Hematopoietic multipotent progenitor cell treated with erythropoietin and hydrocortisone succinate and interleukin-3 and kit ligand, for 4 days (in vitro differentiated cells): Measurements from ENCODE around the gene TOM1.
A peak's percentile ranks its signal among the peaks of the same experiment; 100 is the strongest.

Experiments used
- DNase-seq: peaks from one replicate; pipeline ENCODE4 v3.0.0-alpha.2; 2015

Gene TOM1

DNA sequence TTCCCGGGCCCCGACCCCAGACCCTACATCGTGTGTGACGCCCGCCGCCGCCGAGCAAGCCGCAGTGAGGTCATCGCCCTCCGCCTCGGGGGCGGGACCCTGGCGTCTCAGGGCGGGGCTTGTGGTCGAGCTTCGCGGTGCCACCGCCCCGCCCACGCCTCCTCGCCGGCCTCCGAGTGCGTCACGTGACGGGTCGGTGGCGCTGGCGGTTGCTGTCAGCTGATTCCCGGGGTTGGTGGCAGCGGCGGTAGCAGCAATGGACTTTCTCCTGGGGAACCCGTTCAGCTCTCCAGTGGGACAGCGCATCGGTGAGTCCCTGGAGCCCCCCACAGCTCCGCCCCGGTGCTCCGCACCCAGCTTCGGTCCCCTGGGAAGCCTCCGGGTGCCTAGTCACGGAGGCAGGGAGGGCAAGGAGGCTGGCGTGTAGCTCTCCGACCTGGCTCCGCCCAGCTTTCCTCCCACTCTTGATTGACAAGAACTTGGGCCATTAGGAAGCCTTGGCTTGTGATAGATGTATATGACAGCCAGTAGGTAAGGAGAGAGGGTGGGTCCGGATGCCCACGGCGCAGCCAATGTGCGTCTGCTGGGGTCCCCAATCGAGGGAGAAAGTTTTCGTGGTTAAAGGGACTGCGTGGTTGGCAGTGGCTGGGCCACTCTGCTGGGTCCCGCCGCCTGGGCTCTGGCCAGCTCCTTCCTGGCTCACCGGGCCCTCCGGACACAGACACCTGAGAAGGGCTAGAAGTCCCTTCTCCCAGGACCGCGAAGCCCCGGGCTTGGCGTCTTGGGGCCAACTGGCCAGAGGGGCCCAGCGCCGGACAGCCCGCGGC lies at the start of gene TOM1:
TOM1 (plus strand) TSS at position 222 of the 827 bp plus-strand sequence; CDS start at position 257, 35 bp downstream.
- DNase-seq: peak; percentile 99

GRCh38 chr22:35250156-35250555 lies 49.5 kb upstream of the TOM1 start:
- DNase-seq: no peak

DNA sequence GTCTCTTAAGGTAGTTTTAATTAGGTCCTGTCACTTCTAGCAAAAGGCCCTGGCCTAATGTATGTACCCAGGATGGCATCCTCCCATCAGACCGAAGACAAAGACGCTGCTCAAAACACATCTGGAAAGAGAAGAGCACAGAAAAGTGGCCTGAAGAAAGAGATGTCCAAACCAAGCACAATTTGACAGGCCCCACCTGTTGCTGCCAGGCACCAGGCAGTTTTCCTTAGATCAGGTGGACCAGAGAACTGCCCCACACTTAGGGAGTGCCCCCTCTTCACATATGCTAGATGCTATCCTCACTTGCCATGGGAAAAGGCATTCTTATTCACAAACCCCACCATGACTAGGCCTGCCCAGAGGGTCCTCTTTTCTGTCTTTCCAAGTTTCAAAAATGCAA lies 45.7 kb upstream of the TOM1 start:
- no peak for DNase-seq

GRCh38 chr22:35257002-35257320 lies 42.7 kb upstream of the TOM1 start:
- no peak for DNase-seq

DNA sequence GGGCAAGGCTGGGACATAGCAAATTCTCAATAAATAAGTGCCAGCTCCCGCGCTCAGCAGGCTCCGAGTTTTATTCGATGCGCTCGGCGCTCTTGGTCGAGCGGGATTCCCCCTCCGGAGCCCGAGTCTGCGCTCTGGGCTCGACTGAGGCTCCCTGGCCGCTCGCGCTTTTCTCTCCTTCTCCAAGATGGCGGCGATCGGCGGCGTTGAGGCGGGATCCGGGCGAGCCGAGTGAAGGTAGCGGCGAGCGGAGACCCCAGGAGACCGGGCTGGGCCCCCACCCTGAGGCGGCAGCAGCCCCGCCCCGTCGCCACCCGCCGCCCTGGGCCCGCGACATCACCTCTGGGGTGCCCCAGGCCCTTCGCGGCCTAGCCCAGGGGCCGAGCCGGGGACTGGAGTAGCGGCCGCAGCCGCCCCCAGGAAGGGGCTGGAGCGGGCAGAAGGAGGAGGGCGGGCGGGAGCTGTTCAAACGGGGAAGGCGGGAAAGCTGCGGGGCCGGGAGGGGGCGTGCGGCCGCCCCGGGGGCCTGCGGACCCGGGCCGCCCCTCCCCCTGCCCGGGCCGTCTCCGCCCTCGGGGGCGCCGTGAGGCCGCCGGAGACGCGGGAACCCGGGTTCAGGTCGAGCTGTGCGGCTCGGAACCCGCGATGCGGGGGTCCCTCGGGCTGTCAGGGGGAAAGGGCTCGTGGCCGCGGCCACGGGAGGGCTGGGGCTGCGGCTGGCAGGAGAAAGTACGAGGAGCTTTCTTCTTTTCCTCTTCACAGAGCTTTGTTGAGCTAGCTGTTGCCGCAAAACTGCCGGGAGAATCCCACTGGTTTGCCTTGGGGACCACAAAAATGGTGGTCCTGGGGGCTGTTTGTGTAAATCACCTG lies 42.1 kb upstream of the TOM1 start, which contains the start of gene HMGXB4:
HMGXB4 (plus strand) TSS at position 173 of the 870 bp plus-strand sequence. CDS start 4,898 bp downstream, outside the sequence.
- DNase-seq: peak; percentile 96

- peak; percentile 48 for DNase-seq
Measured at GRCh38 chr22:35258191-35258988, 41.3 kb upstream of the TOM1 start.

- no peak for DNase-seq
Measured at GRCh38 chr22:35264986-35265385, 34.7 kb upstream of the TOM1 start.

DNA sequence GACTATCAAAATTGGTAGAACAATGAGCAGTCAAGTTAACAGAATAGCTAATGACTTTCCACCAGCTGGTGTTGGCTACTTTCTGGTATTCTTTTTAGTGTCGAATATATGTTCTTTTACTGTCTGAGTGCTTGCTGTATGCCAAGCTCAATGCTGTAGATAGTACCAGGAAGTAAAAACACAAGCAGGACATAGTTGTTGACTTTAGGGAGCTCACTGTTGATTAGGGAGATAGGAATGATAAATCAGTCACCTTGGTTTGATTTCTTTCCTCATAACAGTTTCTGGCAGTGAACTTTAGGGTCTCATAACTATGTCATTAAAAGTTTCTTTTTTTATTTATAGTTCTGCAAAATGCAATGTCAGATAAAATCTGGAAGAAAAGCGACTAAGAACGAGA lies 33.4 kb upstream of the TOM1 start:
- no peak for DNase-seq

DNA sequence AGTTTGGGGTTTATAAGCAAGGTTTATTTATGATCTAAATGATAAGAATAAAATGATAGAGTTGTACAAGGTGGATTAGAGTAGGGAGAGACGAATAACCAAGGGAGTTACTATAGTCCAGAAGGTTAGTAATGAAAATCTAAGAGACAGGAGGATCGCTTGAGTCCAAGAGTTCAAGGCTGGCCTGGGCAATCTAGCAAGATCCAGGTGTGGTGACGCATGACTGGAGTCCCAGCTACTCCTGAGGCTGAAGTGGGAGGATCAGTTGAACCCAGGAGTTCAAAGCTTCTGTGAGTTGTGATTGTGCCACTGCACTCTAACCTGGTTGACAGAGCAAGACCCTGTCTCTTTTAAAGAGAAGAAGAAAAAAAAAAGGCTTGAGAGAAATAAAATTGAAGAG lies 30.1 kb upstream of the TOM1 start:
- no peak for DNase-seq

DNA sequence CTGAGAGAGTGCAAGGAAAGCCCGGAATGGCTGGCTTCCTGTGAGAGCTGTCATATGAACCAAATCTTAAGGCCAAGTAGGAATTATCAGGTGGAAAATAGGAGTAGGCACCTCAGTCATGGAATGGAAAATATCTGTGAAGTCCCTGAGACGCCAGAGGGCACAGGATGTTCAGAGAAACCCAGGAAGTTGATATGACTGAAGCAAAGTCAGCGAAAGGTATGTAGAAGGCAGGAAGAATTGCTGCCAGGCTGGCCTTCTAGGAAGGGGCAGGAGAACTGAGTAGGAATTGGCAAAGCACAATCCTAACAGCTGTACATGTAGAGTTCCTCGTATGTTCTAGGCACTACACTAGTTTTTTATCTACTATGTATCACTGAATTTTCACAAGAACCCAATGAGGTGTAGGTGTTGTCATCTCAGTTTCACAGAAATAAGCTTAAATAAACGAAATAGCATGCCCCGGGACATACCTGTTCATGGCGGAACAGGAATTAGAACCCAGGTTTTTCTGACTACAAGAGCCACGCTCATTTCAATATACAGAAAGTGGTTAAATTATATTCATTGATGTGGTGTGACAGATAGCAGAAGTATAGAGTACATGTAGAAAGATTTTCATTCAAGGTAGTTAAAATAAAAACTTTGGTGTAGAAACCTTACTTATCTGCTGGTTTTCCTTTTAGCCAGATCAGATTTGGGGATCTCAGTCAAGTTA lies 25.4 kb upstream of the TOM1 start:
- no peak for DNase-seq

DNA sequence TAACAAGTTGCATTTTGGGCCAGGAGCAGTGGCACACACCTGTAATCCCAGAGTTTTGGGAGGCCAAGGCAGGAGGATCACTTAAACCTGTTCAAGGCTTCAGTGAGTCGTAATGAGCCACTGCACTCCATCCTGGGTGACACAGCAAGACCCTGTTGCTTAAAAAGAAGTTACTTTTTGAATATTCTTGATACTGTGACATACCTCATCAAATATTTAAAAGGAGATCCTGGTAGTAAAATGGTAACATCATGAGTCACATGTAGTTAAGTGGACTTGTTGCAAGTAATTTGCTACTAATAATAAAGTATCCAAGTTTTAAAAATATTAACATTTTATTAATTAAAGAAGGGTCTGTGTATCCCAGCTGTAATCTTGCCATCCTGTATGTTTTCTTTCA lies 24.1 kb upstream of the TOM1 start:
- no peak for DNase-seq

DNA sequence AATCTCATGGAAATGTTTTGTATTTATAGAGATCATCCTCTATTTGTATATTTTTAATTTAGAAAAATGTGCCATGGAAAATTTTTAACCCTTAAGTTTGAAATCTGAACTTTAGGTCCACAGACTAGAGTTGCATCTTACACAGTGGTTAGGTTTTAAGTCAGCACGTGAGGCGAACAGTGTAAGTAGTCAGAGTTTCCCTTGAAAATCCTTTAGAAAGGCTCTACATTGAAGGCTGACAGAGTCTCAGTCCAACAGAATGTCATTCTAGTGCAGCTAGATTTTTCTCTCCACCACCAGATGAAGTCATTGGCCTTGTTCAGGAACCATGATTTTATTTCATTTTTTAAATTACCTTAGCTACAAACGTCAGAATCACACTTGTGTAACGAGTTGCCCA lies 23.7 kb upstream of the TOM1 start:
- DNase-seq: no peak

DNA sequence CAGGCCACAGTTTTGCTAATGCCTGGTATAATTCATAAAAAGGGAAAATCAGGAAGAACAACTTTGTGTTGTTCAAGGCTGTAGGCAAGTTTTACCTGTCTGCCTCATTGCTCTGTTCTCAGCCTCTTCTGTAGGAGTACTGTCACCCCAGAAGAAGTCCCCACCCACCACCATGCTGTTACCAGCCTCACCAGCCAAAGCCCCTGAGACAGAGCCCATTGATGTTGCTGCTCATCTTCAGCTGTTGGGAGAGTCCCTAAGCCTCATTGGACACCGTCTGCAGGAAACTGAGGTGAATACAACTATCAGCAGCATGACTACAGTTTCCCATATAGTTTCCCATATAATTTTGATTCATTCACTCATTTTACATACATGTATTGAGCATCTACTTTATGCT lies 11.6 kb upstream of the TOM1 start:
- DNase-seq: no peak

DNA sequence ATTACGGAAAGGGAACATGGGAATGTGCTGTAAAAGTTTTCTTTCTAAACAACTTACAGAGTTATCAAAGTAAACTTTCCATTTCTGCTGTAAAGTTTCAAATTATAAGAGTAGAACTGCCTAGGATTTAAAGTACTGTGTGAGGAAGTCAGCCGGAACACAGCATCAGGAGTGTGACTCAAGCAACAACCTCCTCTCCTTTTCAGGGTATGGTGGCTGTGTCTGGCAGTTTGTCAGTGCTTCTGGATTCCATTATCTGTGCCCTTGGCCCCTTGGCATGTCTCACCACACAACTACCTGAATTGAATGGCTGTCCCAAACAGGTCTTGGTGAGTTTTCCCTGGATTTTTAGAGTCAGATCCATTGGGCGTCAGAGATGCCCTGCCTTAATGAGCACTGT lies 6.9 kb upstream of the TOM1 start:
- DNase-seq: no peak

GRCh38 chr22:35296051-35296450 lies 3.6 kb upstream of the TOM1 start:
- no peak for DNase-seq

DNA sequence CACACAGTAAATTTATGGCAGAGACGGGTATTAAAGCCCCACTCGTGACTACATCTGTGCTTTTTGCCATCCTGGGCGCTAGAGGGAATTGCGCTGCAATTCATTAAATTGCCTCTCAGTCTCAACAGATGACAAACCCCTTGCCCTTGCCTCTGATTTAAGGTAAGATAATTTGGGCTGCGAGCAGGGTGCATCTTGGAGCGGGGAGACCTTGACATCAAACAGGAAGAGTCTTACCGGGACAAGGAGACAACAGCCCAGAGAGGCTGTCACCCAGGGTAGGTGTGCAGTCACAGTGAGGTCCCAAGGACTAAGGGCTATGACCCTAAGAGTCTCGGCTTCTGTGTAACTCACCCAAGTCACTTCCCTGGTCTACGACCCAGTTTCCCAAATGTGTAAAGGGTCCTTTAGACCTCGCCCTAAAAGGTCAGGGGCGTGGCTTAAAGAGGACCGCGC lies 449 bp upstream of the TOM1 start:
- DNase-seq: peak; percentile 65

GRCh38 chr22:35301372-35301874 lies 1.7 kb downstream of the TOM1 start:
- DNase-seq: peak; percentile 72

DNA sequence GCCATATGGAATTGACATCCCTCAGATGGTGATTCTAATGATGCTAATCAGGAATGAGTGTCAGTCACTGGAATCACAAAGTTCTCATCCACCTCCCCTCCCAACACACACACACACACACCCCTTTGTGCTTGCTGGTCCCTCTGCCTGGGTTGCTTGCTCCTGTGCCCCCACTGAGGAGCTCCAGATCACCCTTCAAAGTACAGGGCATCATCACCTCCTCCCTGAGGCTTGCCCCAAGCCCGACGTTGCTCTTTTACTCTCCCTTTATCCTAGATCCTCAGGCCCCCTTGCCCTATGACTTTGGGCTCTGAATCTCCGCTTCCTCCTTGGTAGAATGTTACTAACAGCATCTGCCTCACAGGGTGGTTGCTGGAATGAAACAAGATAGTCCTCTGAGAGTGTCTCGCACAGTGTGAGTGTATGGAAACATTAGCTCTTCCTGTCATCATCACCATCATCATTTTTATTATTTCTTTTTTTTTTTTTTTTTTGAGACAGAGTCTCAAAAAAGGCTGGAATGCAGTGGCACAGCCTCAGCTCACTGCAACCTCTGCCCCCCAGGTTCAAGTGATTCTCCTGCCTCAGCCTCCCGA lies 3.4 kb downstream of the TOM1 start:
- no peak for DNase-seq

- DNase-seq: no peak
Measured at GRCh38 chr22:35305525-35306070, 5.9 kb downstream of the TOM1 start.

GRCh38 chr22:35306350-35306967 lies 6.8 kb downstream of the TOM1 start:
- DNase-seq: no peak

- no peak for DNase-seq
Measured at GRCh38 chr22:35307372-35307771, 7.7 kb downstream of the TOM1 start.
